HepG2 (cell line): Measurements from ENCODE around the gene PDE4C. TPM values are rescaled to one million over a fixed set of nuclear protein-coding genes. Genes with fewer than 3 reads are reported as not detected.
A peak's percentile ranks its signal among the peaks of the same experiment; 100 is the strongest.

Experiments used
- CBX2 ChIP-seq, 2 experiments: fragments of 200-600 bp in 1 of 2; sonication (generic); formaldehyde crosslinking in 1 of 2; IDR thresholded peaks; 2 replicates each; pipeline versions ENCODE4 v1.7.0 to v1.8.1; 2018 to 2022; ENCODE audit warnings: low read depth in 2 of 2, low read length in 1 of 2, mild to moderate bottlenecking in 1 of 2, missing genetic modification reagents in 1 of 2
- HOXA9 ChIP-seq: sonication (generic); formaldehyde crosslinking; IDR thresholded peaks from 2 replicates; pipeline ENCODE4 v1.8.1; 2022; ENCODE audit warnings: missing genetic modification reagents, mild to moderate bottlenecking, moderate library complexity, borderline replicate concordance
- MLX ChIP-seq: IDR thresholded peaks from 2 replicates; pipeline ENCODE4 v1.6.1; 2016
- RELA ChIP-seq: sonication (generic); formaldehyde crosslinking; IDR thresholded peaks from 2 replicates; pipeline ENCODE4 v1.4.0; 2020; ENCODE audit warnings: missing genetic modification reagents
- SOX13 ChIP-seq, 3 experiments: fragments of 450-650 bp in 1 of 3; sonication (generic) in 1 of 3; formaldehyde crosslinking in 1 of 3; IDR thresholded peaks in 2 of 3; conservative IDR thresholded peaks in 1 of 3; 2 replicates each; pipeline versions ENCODE4 v1.5.0 to v1.6.1; 2016 to 2020; ENCODE audit warnings: antibody characterized with exemption in 1 of 3, mild to moderate bottlenecking in 1 of 3, missing compliant biosample characterization in 1 of 3, missing genetic modification reagents in 1 of 3, moderate library complexity in 1 of 3
- ZFP62 ChIP-seq: sonication (generic); formaldehyde crosslinking; IDR thresholded peaks from 2 replicates; pipeline ENCODE4 v1.4.0; 2020; ENCODE audit warnings: missing genetic modification reagents
- ZFX ChIP-seq: sonication (generic); formaldehyde crosslinking; IDR thresholded peaks from 2 replicates; pipeline ENCODE4 v1.4.0; 2020; ENCODE audit warnings: mild to moderate bottlenecking, low read depth, missing genetic modification reagents, moderate library complexity
- ZNF138 ChIP-seq: sonication (generic); formaldehyde crosslinking; IDR thresholded peaks from 2 replicates; pipeline ENCODE4 v1.5.0; 2020; ENCODE audit warnings: mild to moderate bottlenecking, low read depth, missing genetic modification reagents
- ZNF17 ChIP-seq: sonication (generic); formaldehyde crosslinking; IDR thresholded peaks from 2 replicates; pipeline ENCODE4 v1.5.0; 2020; ENCODE audit warnings: mild to moderate bottlenecking, missing genetic modification reagents
- ZNF292 ChIP-seq: sonication (generic); formaldehyde crosslinking; IDR thresholded peaks from 2 replicates; pipeline ENCODE4 v1.8.1; 2022; ENCODE audit warnings: mild to moderate bottlenecking, low read depth, missing genetic modification reagents, borderline replicate concordance
- ZNF510 ChIP-seq: sonication (generic); formaldehyde crosslinking; IDR thresholded peaks from 2 replicates; pipeline ENCODE4 v1.4.0; 2020; ENCODE audit warnings: low read depth, mild to moderate bottlenecking, missing genetic modification reagents
- ZNF644 ChIP-seq: IDR thresholded peaks from 2 replicates; pipeline ENCODE4 v1.6.1; 2016; ENCODE audit warnings: low read depth
- ZNF660 ChIP-seq: sonication (generic); formaldehyde crosslinking; IDR thresholded peaks from 2 replicates; pipeline ENCODE4 v1.5.1; 2020; ENCODE audit warnings: mild to moderate bottlenecking, low read depth, missing genetic modification reagents, borderline replicate concordance
- ZNF724P ChIP-seq: sonication (generic); formaldehyde crosslinking; IDR thresholded peaks from 2 replicates; pipeline ENCODE4 v1.8.0; 2022; ENCODE audit warnings: missing genetic modification reagents, borderline replicate concordance
- ZNF780A ChIP-seq: sonication (generic); formaldehyde crosslinking; IDR thresholded peaks from 2 replicates; pipeline ENCODE4 v1.8.0; 2022; ENCODE audit warnings: mild to moderate bottlenecking, missing genetic modification reagents, moderate library complexity
- polyA plus RNA-seq, 8 experiments: library from polyadenylated mRNA; depleted of rRNA in 3 of 8; stranded (reverse) in 7 of 8; unstranded in 1 of 8; fragments of >200 nt; fragmentation: Illumina TruSeq in 4 of 8; extraction: Trizol in 4 of 8; gene quantifications; 2 replicates each; pipeline versions ENCODE4 v1.2.1 to v1.2.3, GENCODE V29; 2011 to 2016; ENCODE audit warnings: low read depth in 4 of 8, missing spikeins in 1 of 8, mixed read lengths in 1 of 8; ENCODE audit not compliant: insufficient read depth in 1 of 8
- total RNA-seq, 5 experiments: library from RNA; depleted of rRNA; stranded (reverse); fragments of >200 nt; fragmentation: Illumina TruSeq; extraction: Trizol; gene quantifications; 2 replicates each; pipeline ENCODE4 v1.2.3, GENCODE V29; 2016; ENCODE audit warnings: low read depth in 1 of 5
- TF ChIP-seq, protein P1 (sequence below): sonication (generic); formaldehyde crosslinking; IDR thresholded peaks from 2 replicates; pipeline ENCODE4 v1.4.0; 2020; ENCODE audit warnings: missing genetic modification reagents
- TF ChIP-seq, protein P2 (sequence below): sonication (generic); formaldehyde crosslinking; IDR thresholded peaks from 2 replicates; pipeline ENCODE4 v1.4.0; 2020; ENCODE audit warnings: missing genetic modification reagents, borderline replicate concordance
- TF ChIP-seq, protein P3 (sequence below): sonication (generic); formaldehyde crosslinking; IDR thresholded peaks from 2 replicates; pipeline ENCODE4 v1.4.0; 2020; ENCODE audit warnings: mild to moderate bottlenecking, missing genetic modification reagents

The PDE4C gene
- total and polyA plus RNA-seq, 2 of the 13 experiments (the other 11 are each of a cell fraction or from before 2014, with no cell fraction given), result 1.4 to 14.0 TPM

GRCh38 chr19:18203408-18203862 is 22.8 kb downstream of the PDE4C start (continued):
- 0 out of 2 replicates have a peak, but pooled peaks have one; percentile 51 for TF ChIP-seq ZNF292
- TF ChIP-seq ZNF780A (CRISPR knock-in tag), result no peak
- no peak for TF ChIP-seq ZNF724P (CRISPR knock-in tag)
- TF ChIP-seq ZNF138, result 0 out of 2 replicates have a peak, but pooled peaks have one; percentile 26
- no peak for TF ChIP-seq HOXA9 (CRISPR knock-in tag)
- TF ChIP-seq, protein P1, sequence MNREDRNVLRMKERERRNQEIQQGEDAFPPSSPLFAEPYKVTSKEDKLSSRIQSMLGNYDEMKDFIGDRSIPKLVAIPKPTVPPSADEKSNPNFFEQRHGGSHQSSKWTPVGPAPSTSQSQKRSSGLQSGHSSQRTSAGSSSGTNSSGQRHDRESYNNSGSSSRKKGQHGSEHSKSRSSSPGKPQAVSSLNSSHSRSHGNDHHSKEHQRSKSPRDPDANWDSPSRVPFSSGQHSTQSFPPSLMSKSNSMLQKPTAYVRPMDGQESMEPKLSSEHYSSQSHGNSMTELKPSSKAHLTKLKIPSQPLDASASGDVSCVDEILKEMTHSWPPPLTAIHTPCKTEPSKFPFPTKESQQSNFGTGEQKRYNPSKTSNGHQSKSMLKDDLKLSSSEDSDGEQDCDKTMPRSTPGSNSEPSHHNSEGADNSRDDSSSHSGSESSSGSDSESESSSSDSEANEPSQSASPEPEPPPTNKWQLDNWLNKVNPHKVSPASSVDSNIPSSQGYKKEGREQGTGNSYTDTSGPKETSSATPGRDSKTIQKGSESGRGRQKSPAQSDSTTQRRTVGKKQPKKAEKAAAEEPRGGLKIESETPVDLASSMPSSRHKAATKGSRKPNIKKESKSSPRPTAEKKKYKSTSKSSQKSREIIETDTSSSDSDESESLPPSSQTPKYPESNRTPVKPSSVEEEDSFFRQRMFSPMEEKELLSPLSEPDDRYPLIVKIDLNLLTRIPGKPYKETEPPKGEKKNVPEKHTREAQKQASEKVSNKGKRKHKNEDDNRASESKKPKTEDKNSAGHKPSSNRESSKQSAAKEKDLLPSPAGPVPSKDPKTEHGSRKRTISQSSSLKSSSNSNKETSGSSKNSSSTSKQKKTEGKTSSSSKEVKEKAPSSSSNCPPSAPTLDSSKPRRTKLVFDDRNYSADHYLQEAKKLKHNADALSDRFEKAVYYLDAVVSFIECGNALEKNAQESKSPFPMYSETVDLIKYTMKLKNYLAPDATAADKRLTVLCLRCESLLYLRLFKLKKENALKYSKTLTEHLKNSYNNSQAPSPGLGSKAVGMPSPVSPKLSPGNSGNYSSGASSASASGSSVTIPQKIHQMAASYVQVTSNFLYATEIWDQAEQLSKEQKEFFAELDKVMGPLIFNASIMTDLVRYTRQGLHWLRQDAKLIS, result no peak
- TF ChIP-seq RELA (CRISPR knock-in tag), result no peak
- TF ChIP-seq, protein P2, sequence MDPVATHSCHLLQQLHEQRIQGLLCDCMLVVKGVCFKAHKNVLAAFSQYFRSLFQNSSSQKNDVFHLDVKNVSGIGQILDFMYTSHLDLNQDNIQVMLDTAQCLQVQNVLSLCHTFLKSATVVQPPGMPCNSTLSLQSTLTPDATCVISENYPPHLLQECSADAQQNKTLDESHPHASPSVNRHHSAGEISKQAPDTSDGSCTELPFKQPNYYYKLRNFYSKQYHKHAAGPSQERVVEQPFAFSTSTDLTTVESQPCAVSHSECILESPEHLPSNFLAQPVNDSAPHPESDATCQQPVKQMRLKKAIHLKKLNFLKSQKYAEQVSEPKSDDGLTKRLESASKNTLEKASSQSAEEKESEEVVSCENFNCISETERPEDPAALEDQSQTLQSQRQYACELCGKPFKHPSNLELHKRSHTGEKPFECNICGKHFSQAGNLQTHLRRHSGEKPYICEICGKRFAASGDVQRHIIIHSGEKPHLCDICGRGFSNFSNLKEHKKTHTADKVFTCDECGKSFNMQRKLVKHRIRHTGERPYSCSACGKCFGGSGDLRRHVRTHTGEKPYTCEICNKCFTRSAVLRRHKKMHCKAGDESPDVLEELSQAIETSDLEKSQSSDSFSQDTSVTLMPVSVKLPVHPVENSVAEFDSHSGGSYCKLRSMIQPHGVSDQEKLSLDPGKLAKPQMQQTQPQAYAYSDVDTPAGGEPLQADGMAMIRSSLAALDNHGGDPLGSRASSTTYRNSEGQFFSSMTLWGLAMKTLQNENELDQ, result no peak
- no peak for TF ChIP-seq ZNF17 (CRISPR knock-in tag)
- TF ChIP-seq, protein P3, sequence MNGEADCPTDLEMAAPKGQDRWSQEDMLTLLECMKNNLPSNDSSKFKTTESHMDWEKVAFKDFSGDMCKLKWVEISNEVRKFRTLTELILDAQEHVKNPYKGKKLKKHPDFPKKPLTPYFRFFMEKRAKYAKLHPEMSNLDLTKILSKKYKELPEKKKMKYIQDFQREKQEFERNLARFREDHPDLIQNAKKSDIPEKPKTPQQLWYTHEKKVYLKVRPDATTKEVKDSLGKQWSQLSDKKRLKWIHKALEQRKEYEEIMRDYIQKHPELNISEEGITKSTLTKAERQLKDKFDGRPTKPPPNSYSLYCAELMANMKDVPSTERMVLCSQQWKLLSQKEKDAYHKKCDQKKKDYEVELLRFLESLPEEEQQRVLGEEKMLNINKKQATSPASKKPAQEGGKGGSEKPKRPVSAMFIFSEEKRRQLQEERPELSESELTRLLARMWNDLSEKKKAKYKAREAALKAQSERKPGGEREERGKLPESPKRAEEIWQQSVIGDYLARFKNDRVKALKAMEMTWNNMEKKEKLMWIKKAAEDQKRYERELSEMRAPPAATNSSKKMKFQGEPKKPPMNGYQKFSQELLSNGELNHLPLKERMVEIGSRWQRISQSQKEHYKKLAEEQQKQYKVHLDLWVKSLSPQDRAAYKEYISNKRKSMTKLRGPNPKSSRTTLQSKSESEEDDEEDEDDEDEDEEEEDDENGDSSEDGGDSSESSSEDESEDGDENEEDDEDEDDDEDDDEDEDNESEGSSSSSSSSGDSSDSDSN (CRISPR knock-in tag), result peak; percentile 40; the same call in 1 of the 2 replicates
- TF ChIP-seq ZNF510 (CRISPR knock-in tag), result no peak
- TF ChIP-seq MLX (CRISPR knock-in tag), result no peak
- no peak for TF ChIP-seq ZFP62 (CRISPR knock-in tag)
- TF ChIP-seq ZFX (CRISPR knock-in tag), result peak; percentile 28
- no peak for TF ChIP-seq ZNF644 (CRISPR knock-in tag)
- TF ChIP-seq ZNF660, result no peak
- TF ChIP-seq CBX2 (IDR thresholded peaks at IDR 0.05; ENCODE audit: low read depth, low read length), result no peak
- TF ChIP-seq CBX2 (CRISPR knock-in tag; IDR thresholded peaks at IDR 0.05; ENCODE audit: low read depth), result no peak
- no peak for TF ChIP-seq SOX13 (IDR thresholded peaks at IDR 0.05)
- no peak for TF ChIP-seq SOX13 (CRISPR knock-in tag; conservative IDR thresholded peaks at IDR 0.05 in 1 of 2, IDR thresholded peaks at IDR 0.05 in 1 of 2)
